ENCODE measurements around the gene PCP4.
"Not testable (repeated sequence)": the region's sequence is repeated elsewhere in the genome, so short reads cannot be mapped to it uniquely, and the experiment has no call there.

The PCP4 gene

DNA sequence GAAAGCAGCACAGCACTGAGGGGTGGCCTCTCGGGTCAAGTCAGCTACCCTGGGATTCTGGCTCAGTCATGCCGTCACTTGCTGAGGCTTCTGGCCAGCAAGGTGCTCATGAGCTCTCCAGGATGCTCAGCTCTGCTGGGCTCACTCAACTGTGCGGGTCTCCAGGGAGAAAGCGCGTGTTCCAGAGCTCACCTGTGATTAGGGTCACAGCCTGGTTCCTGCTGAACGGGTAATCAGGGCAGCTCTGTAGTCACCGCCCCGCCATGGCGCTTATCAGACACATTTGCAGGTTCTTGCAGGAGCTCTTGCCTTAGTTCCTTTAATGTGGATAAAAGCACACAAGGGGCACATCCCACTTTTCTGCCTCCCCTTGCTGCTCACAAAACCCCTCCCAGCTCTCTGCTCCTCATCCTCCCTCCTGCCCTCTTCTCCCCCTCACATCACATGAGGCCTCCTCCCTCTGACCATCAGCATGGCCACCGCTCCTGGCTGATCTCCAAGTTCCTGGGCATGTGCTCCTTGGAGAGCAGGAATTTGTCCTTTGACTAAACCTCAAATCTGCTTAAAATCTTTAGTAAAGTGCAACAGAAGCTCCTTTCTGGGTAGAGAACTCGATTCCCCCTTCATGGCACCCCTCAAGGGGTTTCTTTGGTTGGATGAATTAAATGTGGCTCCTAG, 2.0 kb downstream of the PCP4 start:
- DNase-seq: no peak

DNA sequence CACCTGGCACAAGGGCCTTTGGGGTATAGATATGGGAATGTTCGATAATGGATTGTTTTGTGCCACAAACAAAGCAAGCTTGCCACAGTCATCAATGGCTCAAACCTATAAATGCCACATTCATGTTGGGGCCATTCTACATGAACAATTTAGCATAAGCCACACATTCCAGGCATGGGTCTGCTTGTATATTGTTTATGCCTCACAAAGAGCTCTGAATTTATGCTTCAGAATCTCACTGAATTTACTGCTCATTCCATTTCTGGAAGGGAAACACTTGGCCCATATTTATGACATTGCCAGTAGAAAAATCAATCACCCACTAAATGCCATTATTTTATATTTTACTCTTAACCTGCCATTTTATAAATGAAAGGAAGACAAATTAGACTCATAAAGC, 6.4 kb downstream of the PCP4 start:
- no peak for DNase-seq

DNA sequence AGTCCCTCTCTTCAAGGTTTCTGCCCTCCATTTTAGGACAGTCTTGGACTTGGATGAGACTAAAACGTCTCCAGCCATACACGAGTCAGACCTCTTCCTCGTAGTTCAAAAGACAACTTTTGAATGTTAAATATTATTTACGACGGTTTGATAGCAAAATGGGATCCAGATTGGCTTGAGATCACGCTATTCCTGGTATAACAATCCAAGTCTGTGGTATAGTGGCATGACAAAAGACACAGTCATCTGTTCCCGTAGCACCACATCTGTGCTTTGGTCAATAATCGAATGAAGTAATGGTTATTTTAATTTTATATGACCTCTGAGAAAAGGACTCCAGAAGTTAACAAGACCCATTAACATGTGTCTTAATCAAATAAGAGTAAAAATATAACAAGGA, 7.0 kb downstream of the PCP4 start:
- DNase-seq: no peak

DNA sequence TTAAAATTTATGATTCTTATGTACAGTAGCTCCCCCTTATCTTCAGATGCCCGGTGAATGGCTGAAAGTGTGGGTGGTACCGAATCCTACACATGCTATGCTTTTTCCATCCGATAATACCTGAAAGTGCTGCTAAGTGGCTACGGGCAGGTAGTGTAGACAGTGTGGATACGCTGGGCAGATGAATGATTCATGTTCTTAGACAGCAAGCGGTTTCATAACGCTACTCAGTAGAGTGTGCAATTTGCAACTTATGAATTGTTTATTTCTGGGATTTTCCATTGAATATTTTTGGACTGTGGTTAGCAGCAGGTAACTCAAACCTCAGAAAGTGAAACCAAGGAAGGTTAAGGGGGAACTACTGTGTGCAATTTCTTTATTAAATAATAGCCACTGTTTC, 7.5 kb downstream of the PCP4 start:
- DNase-seq: no peak

DNA sequence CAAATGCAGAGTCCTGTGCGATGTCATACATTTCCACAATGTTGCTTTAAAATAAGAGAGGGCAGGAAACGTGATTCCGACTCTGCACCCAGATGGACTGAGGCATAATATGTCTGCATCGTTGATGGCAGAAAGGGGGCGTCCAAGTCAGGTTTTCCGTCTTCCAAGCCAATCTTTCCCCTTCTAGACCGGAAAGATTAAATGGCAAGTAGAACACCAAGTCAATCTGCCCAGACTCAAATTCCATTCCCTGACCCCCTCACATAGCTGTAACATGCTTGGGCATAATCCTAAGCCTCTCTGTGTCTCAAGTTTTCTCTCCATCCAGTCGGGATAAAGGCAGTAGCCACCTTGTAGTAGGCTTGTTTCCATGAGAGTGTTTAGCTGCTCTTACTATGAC, 14.4 kb downstream of the PCP4 start:
- DNase-seq: no peak

DNA sequence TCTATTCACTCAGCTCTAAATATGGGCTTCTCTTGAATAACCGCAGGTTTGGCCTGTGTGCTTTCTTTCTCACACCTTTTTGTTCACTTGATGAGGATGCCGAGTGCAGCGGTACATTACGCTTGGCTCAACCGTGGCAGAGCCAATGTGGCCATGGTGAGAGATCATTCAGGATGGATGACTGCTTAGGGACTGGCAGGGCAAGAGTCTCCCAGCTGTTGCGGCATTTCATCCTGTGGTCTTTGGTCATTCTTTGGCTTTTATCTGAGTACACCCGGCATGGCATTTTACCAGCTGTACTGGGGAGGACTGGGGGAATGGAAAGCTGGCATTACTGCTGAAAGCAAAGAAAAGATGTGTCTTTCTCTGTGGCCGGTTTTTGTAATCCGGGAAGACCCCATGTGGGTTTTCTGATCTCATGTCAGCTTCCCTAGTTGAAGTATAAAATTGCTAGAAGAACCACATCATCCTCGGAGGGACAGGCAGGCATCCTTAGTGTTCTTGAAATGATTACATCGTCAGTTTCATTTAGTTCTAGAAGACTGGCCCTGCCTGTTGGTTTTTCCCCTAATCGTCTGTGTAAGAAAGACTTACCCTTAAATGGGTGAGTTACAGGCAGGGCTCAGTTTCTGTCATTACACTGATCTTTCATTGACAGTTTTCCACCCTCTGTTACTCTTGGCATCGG, 15.1 kb downstream of the PCP4 start:
- no peak for DNase-seq

DNA sequence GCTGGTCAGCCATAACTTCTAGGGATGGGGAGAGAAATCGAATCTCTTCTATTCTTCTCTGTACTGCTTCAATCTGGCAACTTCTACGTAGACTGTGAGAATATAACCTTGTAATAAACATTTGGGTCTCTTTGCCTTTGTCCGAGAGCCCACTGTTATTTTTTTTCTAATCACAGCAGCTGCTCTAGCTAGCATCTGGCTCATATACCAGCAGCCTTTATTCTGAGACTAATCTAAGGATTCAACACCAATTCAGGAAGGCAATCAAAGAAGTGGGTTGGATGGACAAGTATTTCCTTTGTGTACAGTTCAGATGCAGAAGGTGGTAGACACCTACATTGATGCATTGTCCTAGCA, 15.6 kb downstream of the PCP4 start:
- no peak for DNase-seq

DNA sequence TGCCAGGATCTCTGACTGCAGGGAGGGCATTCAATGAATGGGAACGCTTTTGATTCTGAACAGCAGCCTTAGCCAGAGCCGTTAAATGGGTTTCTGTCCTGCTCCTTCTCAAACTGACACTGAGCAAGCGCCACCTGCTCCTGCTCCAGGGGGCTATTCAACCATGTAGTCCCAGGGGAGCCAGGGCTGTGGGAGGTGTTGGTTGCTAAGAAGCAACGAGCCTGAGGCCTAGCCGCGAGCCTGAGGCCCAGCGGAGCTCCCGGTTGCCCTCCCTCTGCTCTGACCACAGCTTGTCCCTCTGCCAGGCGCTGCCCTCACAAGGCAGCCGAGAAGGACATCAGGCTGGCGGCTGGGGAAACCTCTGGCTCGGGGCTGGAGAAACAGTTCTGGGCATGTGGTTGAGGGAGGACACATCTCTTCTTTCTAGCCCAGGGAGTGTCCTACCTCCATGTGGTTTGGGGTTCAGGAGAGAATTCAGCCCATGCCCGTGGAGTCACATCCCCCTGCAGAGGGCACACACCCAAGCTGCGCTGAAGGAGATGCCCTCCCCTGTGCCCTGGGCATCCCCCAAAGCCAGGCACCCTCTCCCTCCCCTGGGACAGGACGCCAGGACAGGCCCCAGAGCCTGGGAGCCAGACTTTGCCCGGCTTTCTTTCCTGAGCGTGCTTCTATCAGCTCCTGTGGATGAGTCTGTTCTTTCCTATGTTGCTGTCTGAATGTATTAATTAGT, 18.0 kb downstream of the PCP4 start:
- no peak for DNase-seq

DNA sequence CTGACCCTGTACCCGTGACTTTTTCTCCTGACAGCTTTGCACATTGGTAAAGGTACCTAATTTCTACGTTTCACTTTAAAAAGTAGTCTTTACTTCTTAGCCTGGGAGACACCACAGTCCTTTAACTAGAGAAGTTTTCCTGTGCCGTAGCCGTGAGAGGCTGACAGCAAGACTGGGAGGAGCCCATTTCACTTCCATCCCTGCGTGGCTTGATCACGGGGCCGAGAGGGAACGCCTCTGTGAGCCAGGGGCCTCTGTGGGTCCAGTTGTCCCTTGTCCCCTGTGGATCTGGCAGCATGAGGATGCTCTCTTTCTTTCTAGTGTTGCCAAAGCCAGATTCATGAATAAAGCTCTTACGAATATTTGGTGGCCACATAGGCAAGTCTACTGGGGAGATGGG, 21.6 kb downstream of the PCP4 start:
- no peak for DNase-seq

DNA sequence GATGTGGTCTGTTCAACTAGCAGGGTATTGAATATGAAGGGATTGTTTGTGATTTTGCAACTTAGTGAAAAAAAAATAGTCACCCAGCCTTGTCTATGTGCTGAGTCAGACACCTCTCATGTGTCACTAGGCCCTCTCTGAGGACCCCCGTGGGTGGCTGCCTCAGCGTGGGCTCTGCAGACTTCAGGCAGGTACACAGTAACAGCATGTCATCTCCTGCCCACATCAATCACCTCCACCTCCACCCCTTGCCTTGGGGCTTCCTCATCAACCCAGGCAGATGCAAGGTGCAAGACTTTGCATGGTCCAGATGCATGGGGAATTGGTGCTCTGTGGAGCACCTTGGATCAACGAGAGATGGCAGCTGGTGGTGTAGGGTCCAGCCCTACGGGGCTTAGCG, 23.9 kb downstream of the PCP4 start:
- DNase-seq: no peak

DNA sequence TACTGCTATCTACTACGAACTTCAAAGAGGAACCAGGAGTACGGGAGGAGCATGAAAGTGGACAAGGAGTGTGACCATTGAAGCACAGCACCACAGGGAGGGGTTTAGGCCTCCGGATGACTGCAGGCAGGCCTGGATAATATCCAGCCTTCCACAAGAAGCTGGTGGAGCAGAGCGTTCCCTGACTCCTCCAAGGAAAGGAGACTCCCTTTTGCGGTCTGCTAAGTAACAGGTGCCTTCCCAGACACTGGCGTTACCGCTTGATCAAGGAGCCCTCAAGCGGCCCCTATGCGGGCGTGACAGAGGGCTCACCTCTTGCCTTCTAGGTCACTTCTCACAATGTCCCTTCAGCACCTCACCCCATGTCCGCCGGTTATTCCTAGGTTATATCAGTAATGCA, 24.6 kb downstream of the PCP4 start:
- not testable (repeated sequence) for DNase-seq

DNA sequence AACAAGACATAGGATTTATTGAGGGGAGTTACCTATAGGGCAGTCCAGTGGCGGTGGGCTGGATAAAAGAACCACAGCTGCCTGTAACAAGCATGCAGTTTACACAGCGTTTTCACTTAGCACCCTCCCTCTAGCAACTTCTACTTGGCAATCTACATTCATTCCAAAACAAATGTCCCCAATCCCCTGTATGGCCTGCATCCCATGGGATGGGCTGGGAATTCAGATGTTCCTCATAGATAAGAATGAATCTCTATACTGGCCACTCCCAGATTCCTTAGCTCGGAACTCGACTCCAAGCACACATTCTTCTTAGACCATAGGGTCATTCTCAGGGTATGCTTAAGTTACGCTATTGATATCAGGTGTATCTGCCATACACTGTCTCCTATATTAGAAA, 33.3 kb downstream of the PCP4 start:
- no peak for DNase-seq

DNA sequence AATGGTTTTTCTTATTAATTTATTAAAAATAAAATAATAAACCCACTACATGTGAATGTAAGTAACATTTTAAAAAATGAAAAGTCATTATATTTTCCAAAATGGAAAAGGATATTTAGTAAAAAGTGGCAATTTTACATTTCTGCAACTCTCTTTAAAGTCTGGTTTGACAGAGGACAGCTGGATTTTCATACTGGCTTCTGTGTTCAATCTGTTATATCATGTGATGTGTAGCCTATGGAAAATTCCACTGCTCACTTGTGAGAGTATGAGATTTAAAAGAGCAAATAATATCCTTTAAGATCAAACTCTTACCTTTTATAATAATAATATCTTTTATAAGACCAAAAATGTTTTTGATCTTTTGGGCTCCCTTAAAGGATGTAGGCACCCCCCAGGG, 33.7 kb downstream of the PCP4 start:
- no peak for DNase-seq

DNA sequence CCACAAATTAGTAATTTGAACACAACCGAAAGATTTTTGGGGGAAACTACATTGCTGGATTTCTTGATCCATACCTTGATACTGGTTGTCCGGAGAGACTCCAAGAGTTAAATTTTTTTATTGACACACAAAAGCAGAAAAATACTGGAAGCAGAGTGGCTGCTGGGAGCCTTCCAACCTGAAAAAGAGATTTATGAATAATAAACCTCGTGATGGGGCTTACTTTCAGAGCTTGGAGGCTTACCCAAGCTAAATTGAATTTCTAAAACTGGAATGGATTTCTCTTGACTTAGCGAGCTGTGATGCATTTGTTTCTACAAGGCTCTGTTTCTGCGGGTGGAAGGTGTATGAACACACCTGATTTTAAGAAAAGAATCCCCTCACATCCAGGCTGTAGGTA, 35.7 kb downstream of the PCP4 start:
- DNase-seq: no peak

DNA sequence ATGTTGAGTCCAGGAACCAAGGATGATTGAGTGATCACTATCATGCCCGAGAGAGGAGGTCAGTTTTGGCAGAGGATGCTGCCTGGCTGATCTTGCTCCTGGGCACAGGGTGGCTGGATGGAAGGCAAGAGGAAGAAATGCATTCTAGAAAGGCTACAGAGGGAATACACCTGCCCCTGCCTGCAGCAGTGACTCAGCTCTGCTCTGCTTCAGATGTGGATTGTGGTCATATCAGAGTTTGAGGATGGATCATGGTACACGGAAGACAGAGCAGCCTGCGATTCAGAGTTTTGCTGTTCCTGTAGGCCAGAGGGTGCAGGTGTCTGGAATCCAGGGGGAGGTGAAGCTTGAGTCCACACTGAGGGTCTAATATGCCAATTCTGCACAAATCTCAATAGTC, 37.2 kb downstream of the PCP4 start:
- no peak for DNase-seq

DNA sequence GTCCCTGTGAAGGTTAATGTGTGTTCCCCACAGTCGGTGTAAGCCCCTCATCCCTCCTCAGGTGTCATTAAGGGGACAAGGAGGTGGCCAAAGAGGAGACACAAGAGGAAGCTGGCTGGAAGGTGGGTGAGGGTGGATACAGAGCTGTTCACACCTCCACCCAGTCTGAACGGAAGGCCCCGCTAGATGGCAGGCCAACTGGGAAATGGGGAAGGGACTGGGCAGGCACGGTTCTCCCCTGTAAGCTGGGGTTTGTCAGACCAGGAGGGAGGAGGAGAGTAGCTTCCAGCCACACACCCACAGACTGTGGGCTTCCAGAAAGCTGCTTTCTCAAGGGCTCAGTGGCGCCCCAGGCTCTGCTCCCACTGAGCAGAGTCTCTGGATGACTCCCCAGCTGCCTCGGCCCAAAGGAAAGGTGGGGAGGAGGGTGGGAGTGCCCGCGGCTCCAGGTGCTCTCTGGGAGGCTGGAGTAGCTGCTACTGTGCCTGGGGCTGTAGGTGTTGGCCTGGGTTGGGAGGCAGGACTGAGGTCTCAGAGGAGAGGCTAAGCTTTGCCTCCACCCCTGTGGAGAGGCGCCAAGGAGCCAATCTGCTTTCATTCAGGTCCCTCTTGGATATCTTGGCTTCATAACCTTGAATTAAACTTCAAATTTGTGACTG, 41.2 kb downstream of the PCP4 start:
- DNase-seq: no peak

DNA sequence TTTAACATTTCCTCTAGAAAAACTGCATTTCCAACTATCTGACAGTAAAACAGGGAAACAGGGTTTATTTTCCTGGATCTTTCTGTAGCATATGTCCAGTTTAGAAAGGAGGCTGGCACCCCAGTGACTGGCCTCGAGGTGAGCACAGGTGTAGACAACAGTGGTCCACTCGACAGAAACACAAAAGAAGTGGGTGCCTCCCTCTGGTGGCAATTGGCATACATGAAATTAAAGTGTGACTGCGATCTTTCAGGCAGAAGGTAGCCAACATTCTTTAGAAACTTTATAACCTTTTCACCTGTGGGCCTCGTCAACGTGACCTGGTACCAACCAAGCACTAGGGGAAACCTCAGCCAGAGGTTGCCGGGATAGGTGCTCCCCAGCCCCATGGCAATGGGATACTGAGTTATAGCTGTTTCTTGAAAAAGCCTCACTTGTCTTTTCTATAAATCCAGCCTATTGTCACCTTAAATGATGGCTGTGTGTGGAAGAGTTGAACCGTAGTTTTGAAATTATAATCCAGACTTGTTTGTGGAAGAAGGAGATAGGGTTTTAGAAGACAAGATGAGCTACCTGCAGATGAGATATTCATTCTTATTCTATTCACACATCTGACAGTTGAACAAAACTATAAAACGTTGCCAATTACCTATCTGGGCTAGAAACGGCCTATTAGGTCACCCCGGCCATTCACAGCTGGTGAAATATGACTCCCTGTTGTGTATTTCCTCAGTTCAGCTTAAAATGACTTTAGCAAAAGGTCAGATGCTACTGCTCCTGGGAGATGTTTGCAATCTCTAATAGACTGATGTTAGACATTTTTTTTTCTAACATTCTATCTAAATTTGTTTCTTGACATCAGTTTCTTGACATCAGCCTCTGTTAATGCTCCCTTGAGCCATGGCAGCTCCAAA, 44.3 kb downstream of the PCP4 start:
- no peak for DNase-seq

DNA sequence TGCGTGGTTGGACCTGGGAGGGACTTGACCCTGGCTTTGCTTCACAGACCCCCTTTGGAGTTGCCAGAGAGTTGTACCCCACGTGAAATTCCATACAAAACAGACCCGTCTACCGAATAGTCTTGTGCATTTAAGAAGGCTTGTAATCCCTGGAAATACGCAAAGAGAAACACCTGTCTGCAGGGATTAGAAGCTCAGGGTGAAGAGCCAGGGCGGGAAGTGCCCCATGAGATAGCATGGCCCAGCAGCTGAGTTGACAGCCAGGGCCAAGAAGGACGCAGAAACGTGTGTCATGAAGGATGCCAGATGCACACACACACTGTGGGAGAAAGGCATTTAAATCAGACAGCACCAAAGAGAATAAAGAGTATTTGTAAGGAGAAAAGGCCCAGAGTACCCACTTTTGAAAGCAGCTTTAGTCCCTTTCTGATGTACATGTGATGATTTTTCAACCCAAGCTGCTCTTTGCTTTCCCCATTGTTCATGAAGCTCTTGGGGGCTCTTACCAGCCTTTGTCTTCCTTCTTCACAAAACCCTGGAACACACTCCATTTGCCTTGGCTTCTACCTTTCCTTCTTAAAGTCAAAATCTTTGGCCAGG, 46.6 kb downstream of the PCP4 start:
- no peak for DNase-seq

DNA sequence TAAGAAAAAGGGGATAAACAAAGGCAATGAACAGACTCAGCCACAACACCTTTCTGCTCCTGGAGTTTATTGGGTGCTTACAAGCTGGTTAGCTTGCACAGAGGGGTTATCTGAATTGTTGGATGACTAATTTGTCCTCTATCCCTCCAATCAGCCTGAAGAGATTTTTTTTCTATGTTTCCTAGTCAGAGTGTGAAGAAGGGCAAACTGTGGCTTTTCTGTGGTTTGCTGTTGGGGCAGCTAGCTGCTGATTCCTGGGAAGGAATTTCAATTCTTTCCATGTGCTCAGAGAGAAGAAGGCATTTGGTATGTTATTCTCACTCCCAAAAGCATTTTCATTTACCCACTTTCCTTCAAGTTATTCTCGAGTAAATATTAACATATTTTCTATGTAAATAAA, 48.6 kb downstream of the PCP4 start:
- DNase-seq: no peak

DNA sequence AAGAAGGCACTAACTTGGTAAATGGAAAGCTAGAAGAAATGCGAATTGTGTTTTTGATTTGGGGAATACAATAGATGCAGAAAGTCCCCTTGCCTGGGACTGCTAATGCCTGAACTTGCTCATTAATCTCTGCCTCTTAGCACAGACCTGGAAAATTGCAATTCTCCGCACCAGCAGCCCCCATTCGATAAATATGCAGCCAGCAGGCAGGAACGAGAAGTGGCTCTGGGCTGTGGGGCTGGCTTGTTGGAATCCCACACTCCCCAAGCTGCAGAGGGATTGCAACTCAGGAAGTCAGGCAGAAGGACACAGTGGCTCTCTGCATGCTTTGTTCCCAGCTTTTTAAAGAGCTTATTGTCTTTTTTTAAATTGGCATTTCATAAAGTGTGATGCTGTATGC, 51.3 kb downstream of the PCP4 start:
- no peak for DNase-seq

DNA sequence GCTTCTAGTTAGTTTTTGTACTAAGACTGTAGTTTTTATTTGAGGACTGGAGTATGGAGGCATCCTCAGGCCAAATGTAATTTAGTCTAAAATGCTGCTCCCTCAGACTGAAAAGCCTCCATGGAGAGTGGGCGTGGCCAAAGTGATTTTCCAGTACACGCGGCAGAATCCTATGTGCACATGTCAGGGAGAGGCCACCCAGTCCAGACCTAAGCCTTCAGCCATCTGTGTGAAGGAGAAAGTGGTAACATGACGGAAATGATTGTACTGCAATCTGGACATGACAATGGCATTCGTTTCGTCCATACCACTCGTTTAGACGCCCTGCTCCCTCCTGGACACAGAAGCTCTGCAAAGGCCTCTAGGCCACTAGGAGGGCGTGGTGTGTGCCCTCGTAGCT, 56.2 kb downstream of the PCP4 start:
- DNase-seq: no peak

DNA sequence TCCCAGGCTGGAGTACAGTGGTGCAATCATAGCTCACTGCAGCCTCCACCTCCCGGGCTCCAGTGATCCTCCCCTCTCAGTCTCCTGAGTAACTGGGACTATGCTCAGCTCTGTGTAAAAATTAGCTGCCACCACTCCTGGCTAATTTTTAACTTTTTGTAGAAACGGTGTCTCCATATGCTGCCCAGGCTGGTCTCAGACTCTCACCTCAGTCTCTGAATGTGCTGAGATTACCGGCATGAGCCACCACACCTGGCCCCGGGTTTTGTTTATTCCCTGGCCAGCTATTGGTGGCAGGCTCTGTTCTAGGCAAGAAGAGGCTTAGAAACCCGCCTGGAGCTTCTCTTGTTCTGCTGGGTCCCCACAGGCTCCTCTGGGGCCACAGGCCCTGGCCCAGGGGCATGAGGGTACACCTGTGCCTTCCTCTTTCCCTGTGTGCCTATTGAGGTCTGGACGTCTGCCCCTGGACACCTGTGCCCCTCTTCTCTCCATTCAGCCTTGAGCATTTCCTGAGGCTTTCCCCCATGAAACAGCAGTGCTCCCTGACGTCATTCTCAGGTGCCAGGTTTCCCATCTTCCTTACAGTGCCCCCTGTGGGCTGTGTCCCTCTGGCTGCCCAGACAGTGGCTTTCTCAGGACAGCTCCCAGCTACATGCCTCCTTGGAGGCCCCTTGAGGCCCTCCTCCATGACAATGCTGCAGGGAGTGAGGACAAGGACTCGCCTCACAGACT, 57.5 kb downstream of the PCP4 start:
- no peak for DNase-seq
